Mesendoderm (in vitro differentiated cells): ENCODE measurements around the gene ZNF557. TPM values are rescaled to one million over a fixed set of nuclear protein-coding genes. Genes with fewer than 3 reads are reported as not detected.
"Not testable (repeated sequence)": the region's sequence is repeated elsewhere in the genome, so short reads cannot be mapped to it uniquely, and the experiment has no call there.

Experiments used
- DNase-seq: peaks from one replicate; pipeline ENCODE4 v3.0.0; 2013
- H2AK5ac ChIP-seq: 2 replicates; pipeline ENCODE4 v1.6.1; 2013; ENCODE audit warnings: low read length, inconsistent platforms
- H2BK120ac ChIP-seq: 2 replicates; pipeline ENCODE4 v1.6.1; 2013; ENCODE audit warnings: low read depth, mild to moderate bottlenecking, low read length, moderate library complexity, mixed read lengths
- H2BK15ac ChIP-seq: replicated peaks from 2 replicates; pipeline ENCODE4 v1.6.1; 2013; ENCODE audit warnings: low read depth, mild to moderate bottlenecking, moderate library complexity
- H2BK5ac ChIP-seq: 2 replicates; pipeline ENCODE4 v1.6.1; 2013; ENCODE audit warnings: low read length, inconsistent platforms
- H3K18ac ChIP-seq: 2 replicates; pipeline ENCODE4 v1.6.1; 2013; ENCODE audit warnings: mild to moderate bottlenecking, low read length, mixed read lengths
- H3K23ac ChIP-seq: one replicate; pipeline ENCODE4 v1.6.1; 2013; ENCODE audit warnings: low read length
- H3K27ac ChIP-seq: 2 replicates; pipeline ENCODE4 v1.5.1; 2013; ENCODE audit warnings: low read depth, mild to moderate bottlenecking, inconsistent platforms, low read length, moderate library complexity
- H3K27me3 ChIP-seq: 2 replicates; pipeline ENCODE4 v1.6.1; 2013; ENCODE audit warnings: low read length, control low read depth, mild to moderate bottlenecking, inconsistent platforms; ENCODE audit not compliant: insufficient read depth, poor library complexity
- H3K36me3 ChIP-seq: 2 replicates; pipeline ENCODE4 v1.6.1; 2013; ENCODE audit warnings: low read length, inconsistent platforms; ENCODE audit not compliant: control insufficient read depth, insufficient read depth
- H3K4ac ChIP-seq: one replicate; pipeline ENCODE4 v1.6.1; 2013; ENCODE audit warnings: low read depth, mild to moderate bottlenecking, low read length, moderate library complexity
- H3K4me1 ChIP-seq: 2 replicates; pipeline ENCODE4 v1.6.1; 2013; ENCODE audit warnings: low read depth, low read length, inconsistent platforms; ENCODE audit not compliant: control insufficient read depth
- H3K4me2 ChIP-seq: 2 replicates; pipeline ENCODE4 v1.6.1; 2013; ENCODE audit warnings: low read length
- H3K4me3 ChIP-seq: 2 replicates; pipeline ENCODE4 v1.5.1; 2013; ENCODE audit warnings: mild to moderate bottlenecking, low read length
- H3K56ac ChIP-seq: one replicate; pipeline ENCODE4 v1.6.1; 2013; ENCODE audit warnings: low read length
- H3K79me1 ChIP-seq: 2 replicates; pipeline ENCODE4 v1.6.1; 2013; ENCODE audit warnings: low read length, inconsistent platforms
- H3K79me2 ChIP-seq: 2 replicates; pipeline ENCODE4 v1.6.1; 2013; ENCODE audit warnings: mild to moderate bottlenecking, low read length; ENCODE audit not compliant: control insufficient read depth, insufficient read depth
- H3K9ac ChIP-seq: 2 replicates; pipeline ENCODE4 v1.6.1; 2013; ENCODE audit warnings: low read length, inconsistent platforms
- H4K5ac ChIP-seq: one replicate; pipeline ENCODE4 v1.6.1; 2013; ENCODE audit warnings: low read length
- H4K8ac ChIP-seq: one replicate; pipeline ENCODE4 v1.6.1; 2013; ENCODE audit warnings: low read depth, mild to moderate bottlenecking, control low read depth, low read length, moderate library complexity
- WGBS: extraction: QIAGEN DNeasy Blood & Tissue Kit; methylation state at CpG from one replicate; pipeline ENCODE4 v1.1.7; 2013; ENCODE audit warnings: low lambda C conversion rate, missing lambda C conversion rate; ENCODE audit not compliant: insufficient coverage; ENCODE audit errors: extremely low coverage; 5-methylcytosine and 5-hydroxymethylcytosine counted together
- polyA plus RNA-seq, 2 experiments: library from polyadenylated mRNA; stranded (reverse); fragments of 200-250 nt; gene quantifications; one replicate each; pipeline ENCODE4 v1.2.3, GENCODE V29; 2013

Gene ZNF557
- polyA plus RNA-seq (2013, experiment 1 of 2), result 3.2 TPM
- 3.0 TPM for polyA plus RNA-seq (2013, experiment 2 of 2)

DNA sequence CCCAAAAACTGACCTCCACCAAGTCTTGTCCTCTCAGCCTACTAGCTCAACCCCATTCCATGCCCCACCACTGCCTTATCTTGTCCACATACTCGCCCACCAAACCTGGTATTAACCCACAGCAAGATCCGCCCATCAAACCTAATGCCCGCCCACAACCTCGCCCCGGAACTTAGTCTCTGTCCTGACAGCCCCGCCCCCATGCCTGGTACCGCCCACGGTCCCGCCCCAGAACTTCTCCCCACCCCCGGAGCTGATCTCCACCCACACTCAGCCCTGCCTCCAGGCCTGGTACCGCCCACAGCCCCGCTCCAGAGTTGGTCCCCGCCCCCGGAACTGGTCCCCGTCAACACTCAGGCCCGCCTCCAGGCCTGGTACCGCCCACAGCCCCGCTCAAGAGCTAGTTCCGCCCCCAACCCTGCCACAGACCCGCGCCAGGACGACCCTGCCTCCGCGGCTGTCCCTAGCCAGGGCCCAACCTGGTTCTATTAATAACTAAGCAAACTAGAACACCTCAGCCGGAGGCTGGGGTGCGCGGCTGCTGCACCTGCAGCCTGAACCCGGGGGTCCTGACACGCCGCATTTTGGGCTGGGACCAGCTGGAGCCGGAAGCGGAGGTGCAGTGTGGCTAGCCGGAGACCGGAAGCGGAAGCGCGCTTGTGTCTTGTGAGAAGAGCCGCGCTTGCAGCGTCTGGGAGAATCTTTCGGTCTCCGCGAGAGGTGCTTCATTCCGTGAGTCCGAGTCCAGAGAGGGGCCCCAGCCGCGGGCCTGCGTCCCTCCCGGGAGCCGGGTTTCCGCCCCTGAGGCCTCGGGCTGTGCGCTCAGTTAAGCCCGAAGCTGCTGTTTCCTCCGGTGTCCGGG, at the start of gene ZNF557:
ZNF557 (plus strand) TSS at position 662 of the 862 bp plus-strand sequence. CDS start 5,372 bp downstream, outside the sequence.
- WGBS, result no CpG with 5 or more reads among the region's 56 CpGs
- Histone ChIP-seq H3K4me1 (no peaks in the 10 kb centered on the region), H4K5ac (no peak within 1 kb of the TSS), H3K36me3 (peaks cover 2% of the 10 kb centered on the region), H3K18ac (peak within 1 kb of the TSS; percentile 95), H3K23ac (no peak within 1 kb of the TSS), H3K79me1 (peaks cover 1% of the 10 kb centered on the region), H2BK120ac (peak within 1 kb of the TSS; percentile 40), H3K4me3 (peak within 1 kb of the TSS; percentile 97), H2AK5ac (no peak within 1 kb of the TSS), H3K79me2 (peaks cover 1% of the 10 kb centered on the region), H3K56ac (peak within 1 kb of the TSS; percentile 89), H3K27me3 (no peaks in the 10 kb centered on the region), H4K8ac (no peak within 1 kb of the TSS), H3K4ac (peak within 1 kb of the TSS; percentile 88), H3K9ac (peak within 1 kb of the TSS; percentile 82), H2BK15ac (no peak within 1 kb of the TSS), H3K4me2 (peak within 1 kb of the TSS; percentile 46), H3K27ac (no peak within 1 kb of the TSS), H2BK5ac (peak within 1 kb of the TSS; percentile 63)
- DNase-seq, result peak; percentile 98

GRCh38 chr19:7021331-7021730, 48.2 kb upstream of the ZNF557 start, which contains the start of gene MBD3L2B:
TSS of gene MBD3L2B (minus strand) at chr19:7021431. CDS start at chr19:7021397, 34 bp downstream.
- not testable (repeated sequence) for H3K4me3 ChIP-seq, H3K23ac ChIP-seq, DNase-seq, H3K4ac ChIP-seq, H3K4me2 ChIP-seq, H3K27ac ChIP-seq, H3K56ac ChIP-seq, H2BK120ac ChIP-seq, H3K36me3 ChIP-seq, H3K79me1 ChIP-seq, H3K18ac ChIP-seq, H2BK15ac ChIP-seq, H2BK5ac ChIP-seq, H3K79me2 ChIP-seq, H3K27me3 ChIP-seq, H3K9ac ChIP-seq, H2AK5ac ChIP-seq, H4K8ac ChIP-seq, H4K5ac ChIP-seq, H3K4me1 ChIP-seq
- WGBS, result no CpG with 5 or more reads among the region's 6 CpGs

DNA sequence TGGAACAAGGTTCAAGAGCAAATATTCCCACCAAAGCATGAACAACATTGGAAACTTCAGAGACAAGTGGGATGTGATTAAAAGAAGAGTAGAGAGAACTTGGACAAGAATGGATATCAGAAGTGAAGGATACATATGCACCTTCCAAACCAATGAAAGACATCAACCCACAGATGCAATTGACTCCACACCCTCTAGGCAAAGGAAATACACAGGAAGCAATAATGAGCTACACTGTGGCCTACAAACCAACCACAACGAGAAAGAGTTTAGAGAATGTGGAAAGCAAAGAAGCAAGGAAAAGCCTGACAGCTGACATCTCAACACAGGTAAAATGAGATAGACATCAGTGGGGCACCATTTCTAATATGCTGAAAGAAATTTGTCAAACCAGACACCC, 40.7 kb upstream of the ZNF557 start:
- not testable (repeated sequence) for H3K79me1 ChIP-seq, H3K9ac ChIP-seq, H4K5ac ChIP-seq, H3K56ac ChIP-seq, H3K4me3 ChIP-seq, H3K4ac ChIP-seq, H4K8ac ChIP-seq, H3K79me2 ChIP-seq, H3K4me2 ChIP-seq, H3K4me1 ChIP-seq, H2BK5ac ChIP-seq, H3K36me3 ChIP-seq, H3K23ac ChIP-seq, H2BK15ac ChIP-seq, DNase-seq, H3K27ac ChIP-seq, H3K18ac ChIP-seq, H2BK120ac ChIP-seq, H3K27me3 ChIP-seq, H2AK5ac ChIP-seq
- WGBS, result no CpG with 5 or more reads among the region's 1 CpG

- H4K8ac ChIP-seq, result not testable (repeated sequence)
These were observed 39.2 kb upstream of the ZNF557 start, which contains the start of gene MBD3L5 for GRCh38 chr19:7030278-7030677. TSS of gene MBD3L5 (plus strand) at chr19:7030578. CDS start at chr19:7030612, 34 bp downstream.

DNA sequence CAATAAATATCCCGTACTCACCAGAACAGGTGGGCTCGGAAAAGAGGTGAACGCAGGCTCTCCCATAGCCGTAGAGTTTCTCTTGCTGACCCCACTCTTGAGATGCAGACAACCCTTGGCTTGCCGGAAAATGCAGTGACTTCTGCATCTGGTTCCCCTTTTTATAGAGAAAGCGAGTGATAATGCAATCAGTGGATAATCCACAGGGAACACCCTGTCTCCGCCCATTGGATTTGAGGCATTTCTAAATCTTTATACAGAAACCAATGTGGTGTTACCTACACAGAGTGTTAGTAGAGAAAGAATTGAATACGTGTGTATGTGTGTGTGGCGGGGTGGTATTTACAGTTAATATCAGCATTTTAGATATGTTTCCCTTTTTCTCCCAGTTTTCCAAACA, 29.4 kb upstream of the ZNF557 start, which contains the start of gene MBD3L4:
MBD3L4 (minus strand) TSS at position 101 of the 400 bp plus-strand sequence; CDS start at position 66, 35 bp downstream.
- not testable (repeated sequence) for H3K4me3 ChIP-seq, H3K23ac ChIP-seq, H3K18ac ChIP-seq, H4K8ac ChIP-seq, H2BK120ac ChIP-seq, H3K4me2 ChIP-seq, H3K27ac ChIP-seq, H4K5ac ChIP-seq, H3K36me3 ChIP-seq, H2AK5ac ChIP-seq, H3K4me1 ChIP-seq, H2BK5ac ChIP-seq, DNase-seq, H3K27me3 ChIP-seq, H2BK15ac ChIP-seq, H3K56ac ChIP-seq, H3K79me1 ChIP-seq, H3K79me2 ChIP-seq, H3K4ac ChIP-seq, H3K9ac ChIP-seq
- WGBS, result no CpG with 5 or more reads among the region's 9 CpGs

More at GRCh38 chr19:7030278-7030677, 39.2 kb upstream of the ZNF557 start, which contains the start of gene MBD3L5:
- not testable (repeated sequence) for H2AK5ac ChIP-seq, H3K4me3 ChIP-seq, H3K9ac ChIP-seq, DNase-seq, H2BK15ac ChIP-seq, H2BK120ac ChIP-seq, H3K4me1 ChIP-seq, H3K79me1 ChIP-seq, H3K18ac ChIP-seq, H3K79me2 ChIP-seq, H3K4me2 ChIP-seq, H3K27ac ChIP-seq, H2BK5ac ChIP-seq, H3K36me3 ChIP-seq, H3K27me3 ChIP-seq, H3K56ac ChIP-seq, H4K5ac ChIP-seq, H3K23ac ChIP-seq, H3K4ac ChIP-seq
- WGBS, result no CpG with 5 or more reads among the region's 9 CpGs
